GM23338 (cell line): ENCODE data around the gene CCT5. TPM values are rescaled to one million over a fixed set of nuclear protein-coding genes. Genes with fewer than 3 reads are reported as not detected.

Source experiments
- ATAC-seq: fragments of 200-7000 bp; cut with Tn5 transposase; 3 replicates; pipeline ENCODE4 v1.9.1; 2020
- DNase-seq: peaks from one replicate; pipeline ENCODE4 v3.0.0-alpha.2; 2015; ENCODE audit warnings: low spot score
- H2AFZ ChIP-seq: fragments of 200-600 bp; sonication (generic); 2 replicates; pipeline ENCODE4 v1.8.0; 2016; ENCODE audit warnings: antibody characterized with exemption, mild to moderate bottlenecking, moderate library complexity
- H3F3A ChIP-seq: fragments of 200-600 bp; sonication (generic); replicated peaks from 2 replicates; pipeline ENCODE4 v1.8.0; 2017; ENCODE audit warnings: antibody characterized with exemption, mixed run types, low read depth
- H3K27ac ChIP-seq: fragments of 200-600 bp; sonication (generic); 2 replicates; pipeline ENCODE4 v1.6.1; 2016; ENCODE audit warnings: low read depth
- H3K27me3 ChIP-seq: fragments of 200-600 bp; sonication (generic); 2 replicates; pipeline ENCODE4 v1.8.0; 2016; ENCODE audit warnings: mild to moderate bottlenecking, mixed run types, moderate library complexity; ENCODE audit not compliant: insufficient read depth
- H3K36me3 ChIP-seq: fragments of 200-600 bp; sonication (generic); 2 replicates; pipeline ENCODE4 v1.8.0; 2016; ENCODE audit warnings: mild to moderate bottlenecking; ENCODE audit not compliant: insufficient read depth
- H3K4me1 ChIP-seq: fragments of 200-600 bp; sonication (generic); 2 replicates; pipeline ENCODE4 v1.8.0; 2016; ENCODE audit warnings: mild to moderate bottlenecking, moderate library complexity; ENCODE audit not compliant: insufficient read depth
- H3K4me2 ChIP-seq: fragments of 200-600 bp; sonication (generic); 2 replicates; pipeline ENCODE4 v1.7.1; 2017; ENCODE audit warnings: mixed run types
- H3K4me3 ChIP-seq: fragments of 200-600 bp; sonication (generic); 2 replicates; pipeline ENCODE4 v1.6.1; 2016; ENCODE audit warnings: mixed run types
- H3K79me2 ChIP-seq: fragments of 200-600 bp; sonication (generic); replicated peaks from 2 replicates; pipeline ENCODE4 v1.8.0; 2017; ENCODE audit warnings: mild to moderate bottlenecking; ENCODE audit not compliant: insufficient read depth
- H3K9me2 ChIP-seq: fragments of 200-600 bp; sonication (generic); 2 replicates; pipeline ENCODE4 v1.8.0; 2017; ENCODE audit not compliant: insufficient read depth
- H4K20me1 ChIP-seq: fragments of 200-600 bp; sonication (generic); replicated peaks from 2 replicates; pipeline ENCODE4 v1.8.0; 2017; ENCODE audit warnings: mild to moderate bottlenecking; ENCODE audit not compliant: insufficient read depth
- H3K27ac Mint-ChIP-seq: 2 replicates; pipeline ENCODE4 v1.8.0; 2020; ENCODE audit warnings: inconsistent platforms, mild to moderate bottlenecking, moderate library complexity, mixed read lengths
- H3K27me3 Mint-ChIP-seq: 3 replicates; pipeline ENCODE4 v1.8.0; 2022; ENCODE audit warnings: low read depth, mild to moderate bottlenecking, moderate library complexity, mixed read lengths, inconsistent platforms; ENCODE audit not compliant: insufficient read depth, poor library complexity
- H3K36me3 Mint-ChIP-seq: 3 replicates; pipeline ENCODE4 v1.8.0; 2021; ENCODE audit warnings: low read depth, mild to moderate bottlenecking, inconsistent platforms, moderate library complexity, mixed read lengths
- H3K4me1 Mint-ChIP-seq: 3 replicates; pipeline ENCODE4 v1.8.0; 2020; ENCODE audit warnings: mild to moderate bottlenecking, inconsistent platforms, mixed read lengths
- H3K4me3 Mint-ChIP-seq: 3 replicates; pipeline ENCODE4 v1.8.0; 2021; ENCODE audit warnings: moderate library complexity, mild to moderate bottlenecking, inconsistent platforms, mixed read lengths
- H3K9me3 Mint-ChIP-seq: 3 replicates; pipeline ENCODE4 v1.8.0; 2020; ENCODE audit warnings: moderate library complexity, mild to moderate bottlenecking, inconsistent platforms, mixed read lengths
- CREB1 ChIP-seq: fragments of 250-450 bp; sonication (Bioruptor Pico); IDR thresholded peaks from 2 replicates; pipeline ENCODE4 v1.5.0; 2020; ENCODE audit warnings: low read depth, mild to moderate bottlenecking, moderate library complexity
- CTCF ChIP-seq, 2 experiments: fragments of 200-600 bp in 1 of 2; sonication (generic) in 1 of 2; conservative IDR thresholded peaks; 2 replicates each; pipeline versions ENCODE4 v1.5.1 to v1.6.1; 2016 to 2017; ENCODE audit warnings: antibody characterized with exemption in 2 of 2, low read depth in 2 of 2, mild to moderate bottlenecking in 2 of 2, moderate library complexity in 1 of 2
- ETS1 ChIP-seq: IDR thresholded peaks from 2 replicates; pipeline ENCODE4 v1.6.1; 2016; ENCODE audit warnings: antibody characterized with exemption
- EZH2 ChIP-seq: fragments of 200-600 bp; sonication (generic); IDR thresholded peaks from one replicate; pipeline ENCODE4 v1.8.0; 2017; ENCODE audit warnings: antibody characterized with exemption, mild to moderate bottlenecking, low read depth; ENCODE audit not compliant: unreplicated experiment
- EZH2phosphoT487 ChIP-seq: fragments of 200-600 bp; sonication (generic); IDR thresholded peaks from one replicate; pipeline ENCODE4 v1.8.1; 2018; ENCODE audit warnings: antibody characterized with exemption; ENCODE audit not compliant: unreplicated experiment
- JUNB ChIP-seq: IDR thresholded peaks from one replicate; pipeline ENCODE4 v1.6.1; 2016; ENCODE audit warnings: antibody characterized with exemption; ENCODE audit not compliant: unreplicated experiment
- NANOG ChIP-seq: IDR thresholded peaks from 2 replicates; pipeline ENCODE4 v1.6.1; 2016; ENCODE audit warnings: antibody characterized with exemption, borderline replicate concordance
- POLR2AphosphoS5 ChIP-seq: IDR thresholded peaks from 2 replicates; pipeline ENCODE4 v1.6.1; 2016; ENCODE audit warnings: antibody characterized with exemption, low read depth
- REST ChIP-seq: IDR thresholded peaks from one replicate; pipeline ENCODE4 v1.6.1; 2018; ENCODE audit warnings: antibody characterized with exemption; ENCODE audit not compliant: unreplicated experiment
- STAT1 ChIP-seq: IDR thresholded peaks from one replicate; pipeline ENCODE4 v1.6.1; 2016; ENCODE audit warnings: antibody characterized with exemption; ENCODE audit not compliant: unreplicated experiment
- ZNF114 ChIP-seq: fragments of 250-450 bp; sonication (Bioruptor Pico); IDR thresholded peaks from 2 replicates; pipeline ENCODE4 v1.5.0; 2020; ENCODE audit warnings: mild to moderate bottlenecking, moderate library complexity
- ZNF331 ChIP-seq: fragments of 250-450 bp; sonication (Bioruptor Pico); IDR thresholded peaks from 2 replicates; pipeline ENCODE4 v1.5.0; 2020; ENCODE audit warnings: low read depth, mild to moderate bottlenecking, moderate library complexity
- ZNF462 ChIP-seq: fragments of 250-450 bp; sonication (Bioruptor Pico); IDR thresholded peaks from 2 replicates; pipeline ENCODE4 v1.5.0; 2020; ENCODE audit warnings: mild to moderate bottlenecking, moderate library complexity
- polyA plus RNA-seq: library from polyadenylated mRNA; unstranded; fragments of >200 nt; fragmentation: Nextera tagmentation; extraction: Ambion mirVana; gene quantifications from 2 replicates; pipeline ENCODE4 v1.2.1, GENCODE V29; 2016
- total RNA-seq: library from RNA; depleted of rRNA; stranded (reverse); fragments of >200 nt; shearing (Covaris generic); gene quantifications from 2 replicates; pipeline ENCODE4 v1.2.3, GENCODE V29; 2014

The CCT5 gene
- total and polyA plus RNA-seq, 2 experiments from 2014 or later = 576 to 661 TPM

- Mint-ChIP-seq H3K9me3 (no peaks in the 10 kb centered on the region), H3K27me3 (peaks cover 9% of the 10 kb centered on the region), H3K27ac (no peak overlapping the region), H3K4me3 (no peak overlapping the region), H3K36me3 (peaks cover 79% of the 10 kb centered on the region), H3K4me1 (no peaks in the 10 kb centered on the region; the same call in 2 of the 3 replicates)
- H3K27ac ChIP-seq = no peak overlapping the region
- no peaks in the 10 kb centered on the region for H3K9me2 ChIP-seq
- TF ChIP-seq REST = no peak
- TF ChIP-seq ZNF462 (CRISPR knock-in tag) = no peak
- TF ChIP-seq NANOG = no peak
- no peak for TF ChIP-seq POLR2AphosphoS5
- no peak for TF ChIP-seq CREB1 (CRISPR knock-in tag)
- no peak for TF ChIP-seq EZH2phosphoT487
- TF ChIP-seq CTCF (conservative IDR thresholded peaks at IDR 0.05; ENCODE audit: low read depth in 2 of 2) = no peak
- TF ChIP-seq ZNF331 (CRISPR knock-in tag) = no peak
- TF ChIP-seq ETS1 = no peak
- no peak for TF ChIP-seq EZH2
- TF ChIP-seq JUNB = no peak
- TF ChIP-seq STAT1 = no peak
- TF ChIP-seq ZNF114 (CRISPR knock-in tag) = no peak
- no peak overlapping the region for H2AFZ ChIP-seq
- H3K36me3 ChIP-seq = peaks cover 73% of the 10 kb centered on the region
- H3K4me1 ChIP-seq = no peaks in the 10 kb centered on the region
- H3K79me2 ChIP-seq = peaks cover 9% of the 10 kb centered on the region
- peaks cover 38% of the 10 kb centered on the region for H4K20me1 ChIP-seq
- no peaks in the 10 kb centered on the region for H3K27me3 ChIP-seq
- H3K4me2 ChIP-seq = no peak overlapping the region
- peaks cover 58% of the 10 kb centered on the region for H3F3A ChIP-seq
- ATAC-seq = no peak
- no peak for DNase-seq
- no peak overlapping the region for H3K4me3 ChIP-seq
Observed at GRCh38 chr5:10262995-10263394, 12.9 kb downstream of the CCT5 start.
